Activated T-cell treated with anti-CD3 and anti-CD28 coated beads for 4 hours (primary cell): ENCODE measurements around the gene HSD17B1.
"Not testable (repeated sequence)": the region's sequence is repeated elsewhere in the genome, so short reads cannot be mapped to it uniquely, and the experiment has no call there.

Source experiments
- DNase-seq: peaks from one replicate; pipeline ENCODE4 v3.0.0-alpha.2; 2020

Gene HSD17B1

GRCh38 chr17:42526031-42526444 lies 26.7 kb upstream of the HSD17B1 start:
- no peak for DNase-seq

- DNase-seq, result no peak
Observed at GRCh38 chr17:42527932-42528331, 24.8 kb upstream of the HSD17B1 start.

- no peak for DNase-seq
Observed at GRCh38 chr17:42529061-42529460, 23.7 kb upstream of the HSD17B1 start.

GRCh38 chr17:42530952-42531454 lies 21.7 kb upstream of the HSD17B1 start:
- DNase-seq, result no peak

GRCh38 chr17:42531455-42532354 lies 21.0 kb upstream of the HSD17B1 start:
- DNase-seq, result peak; percentile 12

GRCh38 chr17:42535155-42536047 lies 17.3 kb upstream of the HSD17B1 start:
- no peak for DNase-seq

- peak; percentile 70 for DNase-seq
Observed at GRCh38 chr17:42536048-42536371, 16.7 kb upstream of the HSD17B1 start, which contains the start of gene NAGLU. Gene NAGLU, plus strand, starts transcription at chr17:42536241. Its CDS starts 32 bp downstream, at chr17:42536273.

- DNase-seq, result peak; percentile 51
Observed at GRCh38 chr17:42536372-42537155, 16.2 kb upstream of the HSD17B1 start.

GRCh38 chr17:42537156-42537805 lies 15.4 kb upstream of the HSD17B1 start:
- DNase-seq, result no peak

- no peak for DNase-seq
Observed at GRCh38 chr17:42537826-42538451, 14.8 kb upstream of the HSD17B1 start.

- DNase-seq, result no peak
Observed at GRCh38 chr17:42538482-42538881, 14.2 kb upstream of the HSD17B1 start.

GRCh38 chr17:42540558-42540957 lies 12.2 kb upstream of the HSD17B1 start:
- not testable (repeated sequence) for DNase-seq

GRCh38 chr17:42541041-42541833 lies 11.5 kb upstream of the HSD17B1 start:
- no peak for DNase-seq

GRCh38 chr17:42543190-42544079 lies 9.3 kb upstream of the HSD17B1 start:
- no peak for DNase-seq

- no peak for DNase-seq
Observed at GRCh38 chr17:42544874-42545283, 7.8 kb upstream of the HSD17B1 start.

- not testable (repeated sequence) for DNase-seq
Observed at GRCh38 chr17:42545755-42546505, 6.8 kb upstream of the HSD17B1 start.

GRCh38 chr17:42547001-42547461 lies 5.7 kb upstream of the HSD17B1 start:
- DNase-seq, result no peak

- no peak for DNase-seq
Observed at GRCh38 chr17:42547698-42548069, 5.0 kb upstream of the HSD17B1 start.
